Lower leg skin (tissue), 4 donors: ENCODE data around the gene NEUROD4. TPM values are rescaled to one million over a fixed set of nuclear protein-coding genes. Genes with fewer than 3 reads are reported as not detected.

Experiments used
- DNase-seq, 2 donors: peaks; one replicate each; pipeline ENCODE4 v3.0.0-alpha.2; 2019; ENCODE audit warnings: low spot score in 2 of 2
- H3K4me3 ChIP-seq: fragments of 200-600 bp; sonication (generic); 2 replicates; pipeline ENCODE4 v1.5.1; 2017; ENCODE audit warnings: mild to moderate bottlenecking, low read depth; ENCODE audit not compliant: poor library complexity, severe bottlenecking
- POLR2A ChIP-seq, 2 donors: fragments of 450-650 bp; IDR thresholded peaks; one replicate each; pipeline ENCODE4 v1.6.1; 2016 to 2017; ENCODE audit warnings: antibody characterized with exemption in 2 of 2, mild to moderate bottlenecking in 1 of 2, moderate library complexity in 1 of 2
- WGBS, 2 donors: methylation state at CpG; one replicate each; pipeline ENCODE4 v1.1.5; 2018; 5-methylcytosine and 5-hydroxymethylcytosine counted together
- intact Hi-C: fragments of 100-400 bp; cut with DNase I; formaldehyde crosslinking; loops from one replicate; pipeline ENCODE4 v1.15.0; 2023; ENCODE audit warnings: low total_unique reads
- total RNA-seq, 4 donors: library from RNA; depleted of rRNA; stranded (reverse); fragments of >200 nt; gene quantifications; one replicate each; pipeline ENCODE4 v1.1.0, GENCODE V29; 2016
- TF ChIP-seq, protein P1 (sequence below), 3 donors: fragments of 450-650 bp; IDR thresholded peaks; one replicate each; pipeline ENCODE4 v1.5.1; 2016; ENCODE audit warnings: antibody characterized with exemption in 3 of 3, mild to moderate bottlenecking in 3 of 3, moderate library complexity in 2 of 3

The NEUROD4 gene
- total RNA-seq, 4 donors from 2014 or later: not detected

GRCh38 chr12:54975875-54976274 lies 43.9 kb upstream of the NEUROD4 start:
- no peak overlapping the region for H3K4me3 ChIP-seq
- WGBS, 2 donors: 57 to 63% methylated on average over 6 of the region's 6 CpGs
- no peak for DNase-seq
- intact Hi-C loops: no loop called here
- TF ChIP-seq, protein P1, sequence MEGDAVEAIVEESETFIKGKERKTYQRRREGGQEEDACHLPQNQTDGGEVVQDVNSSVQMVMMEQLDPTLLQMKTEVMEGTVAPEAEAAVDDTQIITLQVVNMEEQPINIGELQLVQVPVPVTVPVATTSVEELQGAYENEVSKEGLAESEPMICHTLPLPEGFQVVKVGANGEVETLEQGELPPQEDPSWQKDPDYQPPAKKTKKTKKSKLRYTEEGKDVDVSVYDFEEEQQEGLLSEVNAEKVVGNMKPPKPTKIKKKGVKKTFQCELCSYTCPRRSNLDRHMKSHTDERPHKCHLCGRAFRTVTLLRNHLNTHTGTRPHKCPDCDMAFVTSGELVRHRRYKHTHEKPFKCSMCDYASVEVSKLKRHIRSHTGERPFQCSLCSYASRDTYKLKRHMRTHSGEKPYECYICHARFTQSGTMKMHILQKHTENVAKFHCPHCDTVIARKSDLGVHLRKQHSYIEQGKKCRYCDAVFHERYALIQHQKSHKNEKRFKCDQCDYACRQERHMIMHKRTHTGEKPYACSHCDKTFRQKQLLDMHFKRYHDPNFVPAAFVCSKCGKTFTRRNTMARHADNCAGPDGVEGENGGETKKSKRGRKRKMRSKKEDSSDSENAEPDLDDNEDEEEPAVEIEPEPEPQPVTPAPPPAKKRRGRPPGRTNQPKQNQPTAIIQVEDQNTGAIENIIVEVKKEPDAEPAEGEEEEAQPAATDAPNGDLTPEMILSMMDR (IDR thresholded peaks at IDR 0.05): no peak
- TF ChIP-seq POLR2A (IDR thresholded peaks at IDR 0.05): no peak

GRCh38 chr12:54977155-54977554 lies 42.6 kb upstream of the NEUROD4 start:
- no peak overlapping the region for H3K4me3 ChIP-seq
- WGBS, 2 donors: 41 to 51% methylated on average over 3 of the region's 3 CpGs
- DNase-seq: no peak
- TF ChIP-seq POLR2A (IDR thresholded peaks at IDR 0.05): no peak
- TF ChIP-seq, protein P1 (IDR thresholded peaks at IDR 0.05): no peak
- intact Hi-C loops: no loop called here

DNA sequence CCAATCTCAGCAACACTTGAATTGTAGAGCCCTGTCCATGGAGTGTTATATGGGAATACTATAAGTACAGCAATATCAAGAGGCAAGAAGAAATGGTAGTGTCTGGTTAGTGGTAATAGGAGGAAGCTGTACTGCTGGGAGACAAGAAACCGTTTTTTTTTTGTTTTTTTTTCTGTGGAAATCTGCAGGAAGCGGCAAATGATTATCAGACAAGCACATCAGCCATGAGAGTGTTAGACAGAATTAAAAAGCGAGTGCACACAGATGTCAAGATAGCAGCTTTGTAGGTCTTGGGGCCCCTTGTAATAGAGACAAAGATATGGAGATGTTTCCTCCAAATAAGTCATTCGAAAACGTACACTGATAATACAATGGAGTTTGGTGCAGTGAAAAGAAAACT lies 41.9 kb upstream of the NEUROD4 start:
- intact Hi-C loops: no loop called here
- no peak for TF ChIP-seq POLR2A (IDR thresholded peaks at IDR 0.05)
- TF ChIP-seq, protein P1 (IDR thresholded peaks at IDR 0.05): no peak
- no peak overlapping the region for H3K4me3 ChIP-seq
- 63 to 64% methylated on average over 5 of the region's 5 CpGs for WGBS, 2 donors
- no peak for DNase-seq

DNA sequence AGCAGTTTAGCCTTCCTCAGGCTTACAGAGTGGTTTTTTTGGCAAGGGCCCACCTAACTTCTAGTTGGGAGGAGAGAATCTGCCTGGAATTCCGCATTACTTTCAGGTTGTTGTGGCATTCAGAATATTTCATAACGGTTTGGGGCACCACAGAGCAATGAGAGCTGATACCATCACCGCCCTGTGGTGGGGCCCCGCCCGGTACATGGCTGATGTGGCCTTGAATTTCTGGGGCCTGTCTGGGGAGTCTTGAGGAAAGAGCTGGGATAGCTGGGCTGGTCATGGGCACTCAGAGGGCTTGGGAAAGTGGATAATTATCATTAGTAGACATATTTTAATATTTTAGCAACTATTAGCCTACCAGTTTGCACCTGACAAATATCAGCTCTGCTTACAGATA lies 39.4 kb upstream of the NEUROD4 start:
- H3K4me3 ChIP-seq: no peak overlapping the region
- intact Hi-C loops: no loop called here
- WGBS, 2 donors: 65 to 68% methylated on average over 5 of the region's 5 CpGs
- TF ChIP-seq, protein P1 (IDR thresholded peaks at IDR 0.05): no peak
- TF ChIP-seq POLR2A (IDR thresholded peaks at IDR 0.05): no peak
- no peak for DNase-seq

DNA sequence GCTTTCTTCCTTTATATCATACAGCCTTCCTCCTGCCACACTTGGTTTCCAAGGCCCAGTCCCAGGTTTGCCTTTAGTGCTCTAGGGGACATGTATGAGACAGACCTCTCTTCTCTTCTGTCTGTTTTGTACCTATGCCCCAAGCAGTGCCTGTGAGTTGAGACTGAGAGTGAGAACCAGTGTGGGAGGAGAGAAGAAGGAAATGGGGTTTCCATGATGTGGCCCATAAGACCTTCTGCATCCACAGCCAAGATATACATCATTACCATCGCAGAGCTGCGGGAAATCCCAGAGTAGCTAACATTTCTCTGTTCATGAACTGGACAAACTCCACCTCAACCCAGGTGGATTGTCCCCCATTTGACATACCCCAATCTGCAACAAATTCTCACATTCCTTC lies 38.0 kb upstream of the NEUROD4 start:
- intact Hi-C loops: no loop called here
- no peak overlapping the region for H3K4me3 ChIP-seq
- TF ChIP-seq, protein P1 (IDR thresholded peaks at IDR 0.05): no peak
- no peak for TF ChIP-seq POLR2A (IDR thresholded peaks at IDR 0.05)
- DNase-seq: no peak
- WGBS, 2 donors: 87 to 91% methylated on average over 2 of the region's 2 CpGs

DNA sequence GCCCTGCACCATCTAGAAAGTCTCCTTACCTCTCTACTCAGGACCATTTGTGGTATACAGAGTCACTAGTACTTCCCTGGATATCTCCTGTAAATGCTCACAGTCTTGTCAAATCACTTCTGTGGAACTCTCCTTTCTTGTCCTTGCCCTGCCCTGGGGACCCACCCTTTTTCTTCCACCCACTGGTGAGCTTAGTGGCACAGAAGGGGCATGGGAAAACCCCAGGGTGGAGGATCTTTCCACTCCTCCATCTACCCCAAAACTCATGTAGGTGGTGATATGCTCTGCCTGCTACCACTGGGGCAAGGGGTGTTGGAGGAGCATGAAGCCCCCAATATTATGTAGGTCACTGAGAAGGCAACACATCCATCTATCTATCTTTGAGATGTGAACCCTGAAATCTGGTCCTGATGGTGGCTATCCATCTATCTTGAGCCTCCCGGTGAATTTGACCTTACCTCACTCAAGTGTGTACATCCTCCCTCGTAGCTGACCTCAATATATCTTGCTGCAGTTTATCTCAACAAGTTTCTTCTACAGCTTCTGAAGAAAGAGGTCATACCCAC lies 36.2 kb upstream of the NEUROD4 start:
- no peak overlapping the region for H3K4me3 ChIP-seq
- intact Hi-C loops: no loop called here
- no peak for TF ChIP-seq POLR2A (IDR thresholded peaks at IDR 0.05)
- TF ChIP-seq, protein P1 (IDR thresholded peaks at IDR 0.05): no peak
- DNase-seq: no peak
- 83 to 91% methylated on average over 2 of the region's 2 CpGs for WGBS, 2 donors
